ENCODE results near the gene EIF3A. TPM values are rescaled to one million over a fixed set of nuclear protein-coding genes. Genes with fewer than 3 reads are reported as not detected.

Gene EIF3A
- total RNA-seq, 1 experiment from 2014 or later: 214 TPM

GRCh38 chr10:119120413-119120867 lies 39.8 kb upstream of the EIF3A start:
- no peaks in the 10 kb centered on the region for H3K9me3 ChIP-seq (ENCODE audit: control insufficient read depth, insufficient read depth, low read depth, low read length)
- no peak overlapping the region for H3K4me3 ChIP-seq (ENCODE audit: low read depth in 2 of 2, low read length in 2 of 2)
- H3K36me3 ChIP-seq (ENCODE audit: control insufficient read depth, insufficient read depth, low read length): peaks cover 5% of the 10 kb centered on the region
- CTCF ChIA-PET: no interaction called here
- H3K27ac ChIP-seq (ENCODE audit: low read length): no peak overlapping the region
- DNase-seq (ENCODE audit: low read depth, low spot score): no peak
- no peak for ATAC-seq
- no peaks in the 10 kb centered on the region for H3K27me3 ChIP-seq (ENCODE audit: control insufficient read depth, insufficient read depth, low read length)
- TF ChIP-seq TCF7L2 (IDR thresholded peaks at IDR 0.05; ENCODE audit: low read depth, low read length): no peak
- TF ChIP-seq REST (IDR thresholded peaks at IDR 0.05; ENCODE audit: insufficient read depth in 1 of 2, low read depth in 2 of 2, low read length in 1 of 2): no peak
- no peak for TF ChIP-seq POLR2AphosphoS5 (IDR thresholded peaks at IDR 0.05; ENCODE audit: low read depth, low read length)
- no peak for TF ChIP-seq SIN3A (IDR thresholded peaks at IDR 0.05; ENCODE audit: borderline replicate concordance, insufficient read depth, low read depth, low read length)
- no peak for TF ChIP-seq CTCF (IDR thresholded peaks at IDR 0.05)
- no TSS peak for BruUV-seq (replicated peaks)
- in situ Hi-C loops (cut with HindIII; ENCODE audit: low pct_unique_long_range_greater_than_20kb, low sequenced_read_pairs) (no loop called here), intact Hi-C loops (cut with micrococcal nuclease; ENCODE audit: unreplicated experiment) (no loop called here)
- no peaks in the 10 kb centered on the region for H3K4me1 ChIP-seq (ENCODE audit: control insufficient read depth, insufficient read depth, low read length)
- POLR2A ChIA-PET: no interaction called here

GRCh38 chr10:119119400-119119799 lies 38.8 kb upstream of the EIF3A start:
- DNase-seq (ENCODE audit: low read depth, low spot score) (no peak), ATAC-seq (no peak)
- Histone ChIP-seq H3K4me1 (ENCODE audit: control insufficient read depth, insufficient read depth, low read length) (no peaks in the 10 kb centered on the region), H3K27ac (ENCODE audit: low read length) (no peak overlapping the region), H3K4me3 (ENCODE audit: low read depth in 2 of 2, low read length in 2 of 2) (no peak overlapping the region), H3K27me3 (ENCODE audit: control insufficient read depth, insufficient read depth, low read length) (no peaks in the 10 kb centered on the region), H3K36me3 (ENCODE audit: control insufficient read depth, insufficient read depth, low read length) (peaks cover 5% of the 10 kb centered on the region; the same call in 1 of the 2 replicates), H3K9me3 (ENCODE audit: control insufficient read depth, insufficient read depth, low read depth, low read length) (no peaks in the 10 kb centered on the region)
- in situ Hi-C loops (cut with HindIII; ENCODE audit: low pct_unique_long_range_greater_than_20kb, low sequenced_read_pairs): no loop called here
- CTCF ChIA-PET: interaction anchor here (0.6 kb wide), 1 partner anchor 11 kb away, joined by 3 read pairs; no protein-coding TSS in a partner anchor
- no TSS peak for BruUV-seq (replicated peaks)
- POLR2A ChIA-PET: no interaction called here
- no peak for TF ChIP-seq REST (IDR thresholded peaks at IDR 0.05; ENCODE audit: insufficient read depth in 1 of 2, low read depth in 2 of 2, low read length in 1 of 2)
- no peak for TF ChIP-seq SIN3A (IDR thresholded peaks at IDR 0.05; ENCODE audit: borderline replicate concordance, insufficient read depth, low read depth, low read length)
- no peak for TF ChIP-seq CTCF (IDR thresholded peaks at IDR 0.05)
- no peak for TF ChIP-seq TCF7L2 (IDR thresholded peaks at IDR 0.05; ENCODE audit: low read depth, low read length)
- no peak for TF ChIP-seq POLR2AphosphoS5 (IDR thresholded peaks at IDR 0.05; ENCODE audit: low read depth, low read length)
- intact Hi-C loops (cut with micrococcal nuclease; ENCODE audit: unreplicated experiment): no loop called here
